ENCODE measurements around the gene BCL11B. TPM values are rescaled to one million over a fixed set of nuclear protein-coding genes. Genes with fewer than 3 reads are reported as not detected.

Gene BCL11B
- total and polyA plus RNA-seq, 2 donors (not counting 1 experiment from before 2014, with no cell fraction given), result under 0.01 TPM; not detected in 1

DNA sequence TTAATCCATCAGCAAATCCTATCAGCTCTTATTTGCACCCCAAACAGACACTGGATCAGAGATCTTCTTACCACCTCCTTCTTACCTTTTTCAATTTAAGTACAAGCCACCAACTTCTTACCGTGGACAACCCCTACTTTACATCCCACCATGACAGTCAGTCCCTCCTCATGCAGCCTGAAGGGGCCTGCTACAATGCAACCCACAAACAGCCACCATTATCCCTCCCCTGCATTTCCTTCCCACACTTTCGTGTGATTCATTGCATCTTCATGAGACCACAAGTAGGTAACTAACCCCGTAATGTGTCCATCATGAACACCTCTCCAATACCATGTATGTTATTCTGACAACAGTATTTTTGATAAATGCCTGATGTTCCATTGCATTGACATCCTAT is 108.6 kb downstream of the BCL11B start:
- Histone ChIP-seq H3K9me3 (ENCODE audit: control insufficient read depth, insufficient read depth, low read depth, low read length) (no peaks in the 10 kb centered on the region), H4K20me1 (ENCODE audit: control insufficient read depth, extremely low read depth, insufficient read depth, low read length) (no peaks in the 10 kb centered on the region), H3K4me2 (ENCODE audit: extremely low read depth, insufficient read depth, low read length) (no peak overlapping the region), H3K36me3 (ENCODE audit: control insufficient read depth, insufficient read depth, low read length) (no peaks in the 10 kb centered on the region), H3K4me1 (ENCODE audit: control insufficient read depth, extremely low read depth, insufficient read depth, low read length) (no peaks in the 10 kb centered on the region), H3K27ac (ENCODE audit: insufficient read depth, low read length) (no peak overlapping the region), H3K79me2 (ENCODE audit: control insufficient read depth, insufficient read depth, low read length) (no peaks in the 10 kb centered on the region), H3K9ac (ENCODE audit: insufficient read depth, low read length) (no peak overlapping the region), H3K27me3 (ENCODE audit: control insufficient read depth, insufficient read depth, low read length) (no peaks in the 10 kb centered on the region), H2AFZ (ENCODE audit: low read length) (no peak overlapping the region), H3K4me3 (replicated peaks in 1 of 4; ENCODE audit: control extremely low read depth in 1 of 4, insufficient read depth in 1 of 4, low read depth in 3 of 4, low read length in 4 of 4) (no peak overlapping the region)
- no peak for DNase-seq (ENCODE audit: low read depth in 2 of 2)
- TF ChIP-seq EZH2 (IDR thresholded peaks at IDR 0.05; ENCODE audit: low read length, missing control alignments), result no peak
- TF ChIP-seq, protein P1, sequence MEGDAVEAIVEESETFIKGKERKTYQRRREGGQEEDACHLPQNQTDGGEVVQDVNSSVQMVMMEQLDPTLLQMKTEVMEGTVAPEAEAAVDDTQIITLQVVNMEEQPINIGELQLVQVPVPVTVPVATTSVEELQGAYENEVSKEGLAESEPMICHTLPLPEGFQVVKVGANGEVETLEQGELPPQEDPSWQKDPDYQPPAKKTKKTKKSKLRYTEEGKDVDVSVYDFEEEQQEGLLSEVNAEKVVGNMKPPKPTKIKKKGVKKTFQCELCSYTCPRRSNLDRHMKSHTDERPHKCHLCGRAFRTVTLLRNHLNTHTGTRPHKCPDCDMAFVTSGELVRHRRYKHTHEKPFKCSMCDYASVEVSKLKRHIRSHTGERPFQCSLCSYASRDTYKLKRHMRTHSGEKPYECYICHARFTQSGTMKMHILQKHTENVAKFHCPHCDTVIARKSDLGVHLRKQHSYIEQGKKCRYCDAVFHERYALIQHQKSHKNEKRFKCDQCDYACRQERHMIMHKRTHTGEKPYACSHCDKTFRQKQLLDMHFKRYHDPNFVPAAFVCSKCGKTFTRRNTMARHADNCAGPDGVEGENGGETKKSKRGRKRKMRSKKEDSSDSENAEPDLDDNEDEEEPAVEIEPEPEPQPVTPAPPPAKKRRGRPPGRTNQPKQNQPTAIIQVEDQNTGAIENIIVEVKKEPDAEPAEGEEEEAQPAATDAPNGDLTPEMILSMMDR (conservative IDR thresholded peaks at IDR 0.05 in 1 of 2, IDR thresholded peaks at IDR 0.05 in 1 of 2; ENCODE audit: low read depth in 1 of 2, low read length in 2 of 2), result no peak

DNA sequence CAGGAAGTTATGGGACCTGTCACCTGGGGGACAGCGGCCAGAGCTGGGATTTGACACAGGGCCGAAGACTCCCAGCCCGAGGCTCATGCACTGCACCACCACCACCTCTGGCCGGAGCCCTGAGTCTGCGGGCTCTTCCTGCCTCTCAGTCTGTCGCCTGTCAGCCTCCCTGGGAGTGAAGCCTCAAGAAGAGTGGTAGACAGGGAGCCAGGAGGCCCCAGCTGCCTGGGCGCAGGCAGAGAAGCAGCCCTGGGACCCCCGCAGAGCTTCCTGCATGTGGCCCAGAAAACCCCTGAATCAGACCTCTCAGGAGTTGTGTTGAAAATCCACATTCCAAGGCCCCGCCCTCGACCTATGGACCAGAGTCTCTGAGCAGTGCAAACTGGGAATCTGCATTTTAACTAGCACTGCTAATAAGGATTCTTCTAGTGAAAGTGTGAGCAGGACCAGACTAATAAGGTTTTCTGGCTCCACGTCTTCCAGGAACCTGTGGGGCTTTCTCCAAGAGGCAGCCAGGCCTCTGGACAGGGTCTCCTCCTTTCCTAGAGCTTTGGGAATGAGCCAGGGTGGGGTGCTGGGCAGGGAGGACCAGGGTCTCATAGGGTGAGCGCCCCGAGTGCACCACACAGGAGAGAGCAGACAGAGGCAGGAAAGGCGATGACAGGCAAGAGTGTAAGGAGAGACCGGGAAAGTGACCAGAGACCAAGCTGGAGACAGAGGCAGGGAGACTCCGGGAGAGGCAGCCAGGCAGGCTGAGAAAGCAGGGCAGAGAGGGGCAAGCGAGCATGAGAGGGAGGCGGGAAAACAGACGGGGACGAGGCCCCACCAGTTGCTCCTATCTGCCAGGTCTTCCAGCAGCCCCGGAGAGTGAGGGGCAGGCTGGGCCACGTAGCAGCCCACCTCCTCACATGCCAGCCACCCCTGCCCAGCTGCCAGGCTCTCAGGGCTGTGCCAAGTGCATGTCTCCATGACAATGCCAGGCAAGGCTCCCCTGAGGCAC is 112.4 kb downstream of the BCL11B start:
- DNase-seq (ENCODE audit: low read depth in 2 of 2), result no peak

DNA sequence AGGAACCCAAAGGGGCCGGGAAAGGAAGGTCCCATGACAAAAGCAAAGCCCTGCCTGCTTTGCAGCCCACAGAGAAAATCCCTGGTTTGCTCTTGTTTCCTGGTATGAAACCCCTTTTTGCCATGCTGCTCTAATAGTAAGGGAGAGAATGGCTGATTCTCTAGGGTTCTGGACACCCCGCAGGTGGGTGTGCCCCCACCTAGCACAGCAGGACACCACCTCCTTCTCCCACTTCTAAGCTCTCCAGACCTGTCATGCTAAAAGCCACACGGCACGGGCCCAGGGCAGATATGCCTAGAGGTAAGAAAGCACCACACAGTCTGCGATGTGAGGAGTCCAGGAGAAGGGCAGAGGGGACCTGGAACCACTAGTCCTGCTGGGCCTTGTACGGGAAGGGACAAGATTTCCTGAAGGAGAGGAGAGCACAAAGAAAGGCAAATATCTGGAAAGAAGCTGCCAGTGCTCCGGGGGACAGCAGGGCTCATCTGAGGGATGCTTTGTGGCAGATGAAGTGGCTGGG is 113.3 kb downstream of the BCL11B start:
- no peaks in the 10 kb centered on the region for H3K79me2 ChIP-seq (ENCODE audit: control insufficient read depth, insufficient read depth, low read length)
- no peak for TF ChIP-seq EZH2 (IDR thresholded peaks at IDR 0.05; ENCODE audit: low read length, missing control alignments)
- TF ChIP-seq, protein P1 (conservative IDR thresholded peaks at IDR 0.05 in 1 of 2, IDR thresholded peaks at IDR 0.05 in 1 of 2; ENCODE audit: low read depth in 1 of 2, low read length in 2 of 2), result no peak
- DNase-seq (ENCODE audit: low read depth in 2 of 2), result no peak

More for the DNA sequence above, 112.4 kb downstream of the BCL11B start:
- no peak overlapping the region for H3K27ac ChIP-seq (ENCODE audit: insufficient read depth, low read length)
- H3K9ac ChIP-seq (ENCODE audit: insufficient read depth, low read length), result no peak overlapping the region
- H2AFZ ChIP-seq (ENCODE audit: low read length), result no peak overlapping the region
- no peaks in the 10 kb centered on the region for H3K27me3 ChIP-seq (ENCODE audit: control insufficient read depth, insufficient read depth, low read length)
- no peaks in the 10 kb centered on the region for H3K36me3 ChIP-seq (ENCODE audit: control insufficient read depth, insufficient read depth, low read length)
- no peak for TF ChIP-seq EZH2 (IDR thresholded peaks at IDR 0.05; ENCODE audit: low read length, missing control alignments)
- TF ChIP-seq, protein P1 (conservative IDR thresholded peaks at IDR 0.05 in 1 of 2, IDR thresholded peaks at IDR 0.05 in 1 of 2; ENCODE audit: low read depth in 1 of 2, low read length in 2 of 2), result no peak
- no peaks in the 10 kb centered on the region for H3K4me1 ChIP-seq (ENCODE audit: control insufficient read depth, extremely low read depth, insufficient read depth, low read length)
- H4K20me1 ChIP-seq (ENCODE audit: control insufficient read depth, extremely low read depth, insufficient read depth, low read length), result no peaks in the 10 kb centered on the region
- no peak overlapping the region for H3K4me3 ChIP-seq (replicated peaks in 1 of 4; ENCODE audit: control extremely low read depth in 1 of 4, insufficient read depth in 1 of 4, low read depth in 3 of 4, low read length in 4 of 4)
- no peak overlapping the region for H3K4me2 ChIP-seq (ENCODE audit: extremely low read depth, insufficient read depth, low read length)
- H3K9me3 ChIP-seq (ENCODE audit: control insufficient read depth, insufficient read depth, low read depth, low read length), result no peaks in the 10 kb centered on the region
- no peaks in the 10 kb centered on the region for H3K79me2 ChIP-seq (ENCODE audit: control insufficient read depth, insufficient read depth, low read length)

More for the DNA sequence above, 113.3 kb downstream of the BCL11B start:
- Histone ChIP-seq H3K27ac (ENCODE audit: insufficient read depth, low read length) (no peak overlapping the region), H3K27me3 (ENCODE audit: control insufficient read depth, insufficient read depth, low read length) (no peaks in the 10 kb centered on the region), H3K36me3 (ENCODE audit: control insufficient read depth, insufficient read depth, low read length) (no peaks in the 10 kb centered on the region), H3K4me2 (ENCODE audit: extremely low read depth, insufficient read depth, low read length) (no peak overlapping the region), H3K9ac (ENCODE audit: insufficient read depth, low read length) (no peak overlapping the region), H3K9me3 (ENCODE audit: control insufficient read depth, insufficient read depth, low read depth, low read length) (no peaks in the 10 kb centered on the region), H4K20me1 (ENCODE audit: control insufficient read depth, extremely low read depth, insufficient read depth, low read length) (no peaks in the 10 kb centered on the region), H2AFZ (ENCODE audit: low read length) (no peak overlapping the region), H3K4me3 (replicated peaks in 1 of 4; ENCODE audit: control extremely low read depth in 1 of 4, insufficient read depth in 1 of 4, low read depth in 3 of 4, low read length in 4 of 4) (no peak overlapping the region), H3K4me1 (ENCODE audit: control insufficient read depth, extremely low read depth, insufficient read depth, low read length) (no peaks in the 10 kb centered on the region)
